Measurements from ENCODE around the gene PPP1R26. TPM values are rescaled to one million over a fixed set of nuclear protein-coding genes. Genes with fewer than 3 reads are reported as not detected.

PPP1R26 gene
- total and polyA plus RNA-seq, 5 donors from 2014 or later = 0.05 to 2.5 (median 0.35) TPM; not detected in 1

GRCh38 chr9:135500525-135501260 is 21.1 kb downstream of the PPP1R26 start, which contains the start of gene MRPS2:
Gene MRPS2 (plus strand): TSS chr9:135500682. CDS start chr9:135500711, 29 bp downstream.
- peak within 1 kb of the TSS; percentile 69 to 89 (median 84) for H3K27ac Mint-ChIP-seq
- DNase-seq (peak; percentile 73 to 89 (median 82)), ATAC-seq (ENCODE audit: low read depth in 2 of 2) (peak; percentile 95 to 96)
- H3K4me1 Mint-ChIP-seq = peaks cover 0 to 32% (median 13%) of the 10 kb centered on the region in 4 donors
- peaks cover 5% of the 10 kb centered on the region for H3K27me3 Mint-ChIP-seq
- peak within 1 kb of the TSS; percentile 88 to 98 (median 90) for H3K4me3 Mint-ChIP-seq
- Histone ChIP-seq H3K36me3 (ENCODE audit: control insufficient read depth, insufficient read depth, low read length) (peaks cover 23% of the 10 kb centered on the region), H3K9me3 (ENCODE audit: control insufficient read depth in 2 of 2, low read length in 2 of 2) (no peaks in the 10 kb centered on the region), H3K27ac (ENCODE audit: insufficient read depth, low read length, poor library complexity, severe bottlenecking) (peak within 1 kb of the TSS; percentile 47), H3K27me3 (ENCODE audit: control insufficient read depth, insufficient read depth, low read length) (no peaks in the 10 kb centered on the region), H3K4me3 (ENCODE audit: low read depth, low read length) (peak within 1 kb of the TSS; percentile 81), H3K4me1 (ENCODE audit: control insufficient read depth, insufficient read depth, low read length, poor library complexity, severe bottlenecking) (peaks cover 28% of the 10 kb centered on the region)
- peaks cover 13% of the 10 kb centered on the region for H3K36me3 Mint-ChIP-seq
- H3K9me3 Mint-ChIP-seq = no peaks in the 10 kb centered on the region

DNA sequence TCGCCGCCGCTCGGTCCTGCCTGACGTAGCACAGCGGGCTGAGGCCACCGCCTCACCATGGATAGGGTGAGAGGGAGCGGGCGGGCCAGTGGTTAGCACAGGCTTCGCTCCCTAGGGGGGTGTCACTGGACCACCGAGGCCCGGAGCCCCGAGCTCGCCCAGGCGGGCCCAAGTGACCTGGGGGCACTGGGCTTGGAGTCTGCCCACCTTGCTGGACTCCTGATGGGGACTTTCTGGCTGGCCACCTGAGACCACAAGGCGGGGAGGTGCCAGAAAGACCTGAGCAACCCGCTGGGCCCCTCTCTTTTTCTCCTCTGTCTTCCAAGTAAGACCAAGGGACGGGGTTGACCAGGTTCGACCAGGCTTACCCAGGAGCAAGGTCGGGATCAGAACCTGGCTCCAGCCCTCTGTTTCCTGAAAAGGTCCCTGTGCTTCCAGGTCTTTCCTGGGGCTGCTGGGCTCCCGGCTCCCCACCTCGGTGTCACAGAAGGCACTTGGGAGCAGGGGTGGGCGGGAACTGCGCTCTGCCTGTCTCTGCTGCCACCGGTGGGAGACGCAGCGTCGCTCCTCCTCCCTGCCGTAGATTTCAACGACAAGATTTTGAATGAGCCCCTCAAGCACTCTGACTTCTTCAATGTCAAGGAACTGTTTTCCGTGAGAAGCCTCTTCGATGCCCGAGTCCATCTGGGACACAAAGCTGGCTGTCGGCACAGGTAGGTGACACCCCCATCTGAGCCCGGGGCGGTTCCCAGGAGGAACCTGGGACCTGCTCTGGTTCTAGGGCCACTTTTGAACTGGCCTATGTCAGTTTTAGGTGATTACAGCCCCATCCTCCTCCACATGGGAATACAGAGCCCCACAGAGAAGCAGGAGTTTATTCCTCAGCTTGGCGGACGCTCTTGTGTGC is 21.9 kb downstream of the PPP1R26 start:
- ATAC-seq (ENCODE audit: low read depth in 2 of 2) = no peak
- H3K4me1 Mint-ChIP-seq = peaks cover 0 to 32% (median 13%) of the 10 kb centered on the region in 4 donors
- peaks cover 5% of the 10 kb centered on the region for H3K27me3 Mint-ChIP-seq
- peaks cover 23% of the 10 kb centered on the region for H3K36me3 ChIP-seq (ENCODE audit: control insufficient read depth, insufficient read depth, low read length)
- H3K36me3 Mint-ChIP-seq = peaks cover 13% of the 10 kb centered on the region
- DNase-seq = peak in 1 of 3 donors; percentile 71
- peak overlapping the region; percentile 47 for H3K27ac ChIP-seq (ENCODE audit: insufficient read depth, low read length, poor library complexity, severe bottlenecking)
- no peaks in the 10 kb centered on the region for H3K27me3 ChIP-seq (ENCODE audit: control insufficient read depth, insufficient read depth, low read length)
- H3K4me3 ChIP-seq (ENCODE audit: low read depth, low read length) = peak overlapping the region; percentile 19
- peaks cover 28% of the 10 kb centered on the region for H3K4me1 ChIP-seq (ENCODE audit: control insufficient read depth, insufficient read depth, low read length, poor library complexity, severe bottlenecking)
- peak overlapping the region in 2 of 3 donors; percentile 32 to 89 for H3K27ac Mint-ChIP-seq
- H3K9me3 ChIP-seq (ENCODE audit: control insufficient read depth in 2 of 2, low read length in 2 of 2) = no peaks in the 10 kb centered on the region
- H3K4me3 Mint-ChIP-seq = peak overlapping the region; percentile 84 to 92 (median 88)
- no peaks in the 10 kb centered on the region for H3K9me3 Mint-ChIP-seq

GRCh38 chr9:135502168-135502872 is 22.7 kb downstream of the PPP1R26 start:
- Mint-ChIP-seq H3K4me1 (peaks cover 0 to 32% (median 13%) of the 10 kb centered on the region in 4 donors), H3K4me3 (peak overlapping the region; percentile 77 to 92 (median 86)), H3K27ac (peak overlapping the region; percentile 32 to 89 (median 78)), H3K27me3 (peaks cover 5% of the 10 kb centered on the region), H3K36me3 (peaks cover 13% of the 10 kb centered on the region), H3K9me3 (no peaks in the 10 kb centered on the region)
- DNase-seq (no peak), ATAC-seq (ENCODE audit: low read depth in 2 of 2) (no peak)
- Histone ChIP-seq H3K4me3 (ENCODE audit: low read depth, low read length) (no peak overlapping the region), H3K4me1 (ENCODE audit: control insufficient read depth, insufficient read depth, low read length, poor library complexity, severe bottlenecking) (peaks cover 28% of the 10 kb centered on the region), H3K9me3 (ENCODE audit: control insufficient read depth in 2 of 2, low read length in 2 of 2) (no peaks in the 10 kb centered on the region), H3K27me3 (ENCODE audit: control insufficient read depth, insufficient read depth, low read length) (no peaks in the 10 kb centered on the region), H3K36me3 (ENCODE audit: control insufficient read depth, insufficient read depth, low read length) (peaks cover 23% of the 10 kb centered on the region), H3K27ac (ENCODE audit: insufficient read depth, low read length, poor library complexity, severe bottlenecking) (no peak overlapping the region)

GRCh38 chr9:135502873-135503321 is 23.3 kb downstream of the PPP1R26 start:
- ATAC-seq (ENCODE audit: low read depth in 2 of 2) (no peak), DNase-seq (no peak)
- peak overlapping the region; percentile 15 to 92 (median 68) for H3K4me3 Mint-ChIP-seq
- no peaks in the 10 kb centered on the region for H3K27me3 Mint-ChIP-seq
- H3K27ac ChIP-seq (ENCODE audit: insufficient read depth, low read length, poor library complexity, severe bottlenecking) = no peak overlapping the region
- H3K9me3 ChIP-seq (ENCODE audit: control insufficient read depth in 2 of 2, low read length in 2 of 2) = no peaks in the 10 kb centered on the region
- peaks cover 13% of the 10 kb centered on the region for H3K36me3 Mint-ChIP-seq
- peak overlapping the region in 1 of 3 donors; percentile 78 for H3K27ac Mint-ChIP-seq
- H3K4me1 Mint-ChIP-seq = peaks cover 0 to 32% (median 13%) of the 10 kb centered on the region in 4 donors
- H3K4me1 ChIP-seq (ENCODE audit: control insufficient read depth, insufficient read depth, low read length, poor library complexity, severe bottlenecking) = peaks cover 28% of the 10 kb centered on the region
- peaks cover 23% of the 10 kb centered on the region for H3K36me3 ChIP-seq (ENCODE audit: control insufficient read depth, insufficient read depth, low read length)
- H3K4me3 ChIP-seq (ENCODE audit: low read depth, low read length) = no peak overlapping the region
- H3K9me3 Mint-ChIP-seq = no peaks in the 10 kb centered on the region
- H3K27me3 ChIP-seq (ENCODE audit: control insufficient read depth, insufficient read depth, low read length) = no peaks in the 10 kb centered on the region

GRCh38 chr9:135503371-135504261 is 24.0 kb downstream of the PPP1R26 start:
- no peak overlapping the region for H3K27ac ChIP-seq (ENCODE audit: insufficient read depth, low read length, poor library complexity, severe bottlenecking)
- peaks cover 13% of the 10 kb centered on the region for H3K36me3 Mint-ChIP-seq
- no peak overlapping the region for H3K27ac Mint-ChIP-seq
- no peaks in the 10 kb centered on the region for H3K27me3 ChIP-seq (ENCODE audit: control insufficient read depth, insufficient read depth, low read length)
- no peak for DNase-seq
- H3K4me3 Mint-ChIP-seq = peak overlapping the region; percentile 32 to 88 (median 48)
- H3K4me1 Mint-ChIP-seq = peaks cover 0 to 32% (median 13%) of the 10 kb centered on the region in 4 donors
- peaks cover 0 to under 1% (median 0%) of the 10 kb centered on the region in 7 donors for H3K9me3 Mint-ChIP-seq
- H3K27me3 Mint-ChIP-seq = no peaks in the 10 kb centered on the region
- no peaks in the 10 kb centered on the region for H3K9me3 ChIP-seq (ENCODE audit: control insufficient read depth in 2 of 2, low read length in 2 of 2)
- no peak overlapping the region for H3K4me3 ChIP-seq (ENCODE audit: low read depth, low read length)
- peaks cover 28% of the 10 kb centered on the region for H3K4me1 ChIP-seq (ENCODE audit: control insufficient read depth, insufficient read depth, low read length, poor library complexity, severe bottlenecking)
- H3K36me3 ChIP-seq (ENCODE audit: control insufficient read depth, insufficient read depth, low read length) = peaks cover 23% of the 10 kb centered on the region
- no peak for ATAC-seq (ENCODE audit: low read depth in 2 of 2)

- H3K4me3 Mint-ChIP-seq = peak overlapping the region in 3 of 4 donors; percentile 48 to 55 (median 50)
- Histone ChIP-seq H3K27ac (ENCODE audit: insufficient read depth, low read length, poor library complexity, severe bottlenecking) (no peak overlapping the region), H3K4me3 (ENCODE audit: low read depth, low read length) (no peak overlapping the region), H3K9me3 (ENCODE audit: control insufficient read depth in 2 of 2, low read length in 2 of 2) (peaks cover 3 to 6% of the 10 kb centered on the region in 2 experiments), H3K36me3 (ENCODE audit: control insufficient read depth, insufficient read depth, low read length) (peaks cover 23% of the 10 kb centered on the region), H3K4me1 (ENCODE audit: control insufficient read depth, insufficient read depth, low read length, poor library complexity, severe bottlenecking) (peaks cover 24% of the 10 kb centered on the region), H3K27me3 (ENCODE audit: control insufficient read depth, insufficient read depth, low read length) (no peaks in the 10 kb centered on the region)
- ATAC-seq (ENCODE audit: low read depth in 2 of 2) (no peak), DNase-seq (peak; percentile 19 to 64 (median 35))
- peaks cover 13% of the 10 kb centered on the region for H3K36me3 Mint-ChIP-seq
- peaks cover 4% of the 10 kb centered on the region for H3K27me3 Mint-ChIP-seq
- no peak overlapping the region for H3K27ac Mint-ChIP-seq
- H3K9me3 Mint-ChIP-seq = peaks cover 0 to 9% (median 3%) of the 10 kb centered on the region in 7 donors
- H3K4me1 Mint-ChIP-seq = peaks cover 0 to 26% (median 13%) of the 10 kb centered on the region in 4 donors
Observed at GRCh38 chr9:135504262-135505243, 25.0 kb downstream of the PPP1R26 start.

All from CD4-positive, CD25-positive, alpha-beta regulatory T cell (primary cell).